GM18868 (cell line): Measurements from ENCODE around the gene CHD6.

Experiments used
- ATAC-seq: cut with Tn5 transposase; IDR thresholded peaks from one replicate; pipeline ENCODE4 v1.9.1; 2021; ENCODE audit warnings: mild to moderate bottlenecking, moderate library complexity; ENCODE audit not compliant: unreplicated experiment

CHD6 gene

GRCh38 chr20:41587523-41587922 is 30.7 kb downstream of the CHD6 start:
- ATAC-seq = peak; percentile 55

DNA sequence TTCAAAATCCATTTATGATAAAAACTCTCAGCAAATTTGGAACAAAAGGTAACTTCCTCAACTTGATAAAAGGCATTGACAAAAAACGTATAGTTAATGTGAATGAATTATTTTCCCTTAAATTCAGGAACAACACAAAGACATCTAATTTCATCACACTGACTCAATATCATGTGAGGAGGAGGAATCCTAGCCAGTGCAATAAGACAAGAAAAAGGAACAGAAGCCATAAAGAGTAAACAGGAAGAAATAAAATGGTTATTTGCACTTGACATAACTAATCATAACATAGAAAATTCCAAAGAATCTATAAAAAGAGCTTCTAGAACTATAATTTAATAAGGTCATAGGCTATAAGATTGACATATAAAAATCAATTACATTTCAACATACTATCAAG is 31.4 kb downstream of the CHD6 start:
- ATAC-seq = no peak

DNA sequence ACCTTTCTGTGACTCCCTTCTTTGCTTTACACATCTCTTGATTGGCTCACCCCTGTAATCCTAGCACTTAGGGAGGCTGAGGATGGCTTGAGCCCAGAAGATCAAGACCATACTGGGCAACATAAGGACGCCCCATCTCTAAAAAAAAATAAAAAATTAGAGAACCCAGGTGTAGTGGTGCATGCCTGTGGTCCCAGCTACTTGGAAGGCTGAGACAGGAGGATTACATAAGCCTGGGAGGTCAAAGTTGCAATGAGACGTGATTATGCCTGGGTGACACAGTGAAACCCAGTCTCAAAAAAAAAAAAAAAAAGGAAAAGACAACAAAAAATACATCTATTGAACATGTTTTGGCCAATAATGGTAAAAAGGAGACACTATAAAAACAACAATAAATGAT is 37.8 kb downstream of the CHD6 start:
- no peak for ATAC-seq

DNA sequence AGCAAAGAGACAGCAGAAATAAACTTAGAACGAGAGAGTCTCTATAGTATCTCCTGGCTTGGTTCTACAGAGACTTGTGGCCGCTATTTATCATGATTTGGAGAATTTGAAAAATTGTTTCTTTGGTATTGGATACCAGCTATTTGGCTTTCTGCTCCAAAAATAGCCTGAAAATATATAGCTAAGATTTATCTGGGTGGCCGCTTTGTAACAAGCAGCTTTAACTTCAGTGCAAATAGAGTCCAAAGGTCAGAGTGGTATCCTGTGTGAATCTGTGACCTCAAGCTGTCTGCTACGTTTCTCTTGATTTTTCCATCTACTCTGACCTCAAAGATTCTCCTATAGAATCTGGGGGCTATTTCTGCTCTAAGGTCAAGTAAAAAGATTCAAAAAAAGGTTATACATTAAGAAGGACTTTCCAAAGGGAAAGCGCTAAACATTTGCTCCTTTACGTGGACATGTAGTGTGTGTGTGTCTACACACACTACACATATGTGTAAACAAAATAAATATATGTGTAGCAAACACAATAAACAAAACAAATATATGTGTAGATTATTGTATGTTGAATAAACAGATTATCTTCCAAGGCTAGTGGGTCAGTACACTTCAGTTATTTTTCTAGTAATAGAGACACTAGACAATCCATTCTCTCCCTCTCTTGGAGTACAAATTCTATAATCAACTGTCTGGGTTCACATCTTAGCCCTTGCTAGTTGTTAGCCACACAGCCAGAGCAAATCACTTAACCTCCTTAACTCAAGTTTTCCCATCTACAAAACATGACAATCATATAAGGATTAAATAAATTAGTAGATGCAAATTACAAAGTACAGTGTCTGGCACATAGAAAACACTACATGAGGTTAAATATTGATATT is 40.8 kb downstream of the CHD6 start:
- ATAC-seq = no peak

DNA sequence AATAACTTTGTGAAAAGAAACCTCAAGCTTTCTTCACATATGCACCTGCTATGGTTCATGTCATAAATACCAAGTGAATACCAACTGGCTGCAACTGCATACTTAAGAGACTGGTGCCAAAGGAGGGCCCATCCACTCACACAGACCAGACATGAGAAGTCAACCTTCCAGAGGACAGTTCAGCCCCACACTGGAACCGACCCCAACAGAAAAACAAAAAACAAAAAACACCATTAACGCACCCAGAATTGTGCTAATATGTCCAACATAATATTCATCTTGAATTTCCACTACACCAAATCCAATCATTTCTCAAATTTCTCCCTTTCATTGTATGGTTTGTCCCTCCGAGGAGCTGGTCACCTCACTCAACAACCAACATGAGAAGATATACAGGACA is 42.8 kb downstream of the CHD6 start:
- ATAC-seq = no peak

DNA sequence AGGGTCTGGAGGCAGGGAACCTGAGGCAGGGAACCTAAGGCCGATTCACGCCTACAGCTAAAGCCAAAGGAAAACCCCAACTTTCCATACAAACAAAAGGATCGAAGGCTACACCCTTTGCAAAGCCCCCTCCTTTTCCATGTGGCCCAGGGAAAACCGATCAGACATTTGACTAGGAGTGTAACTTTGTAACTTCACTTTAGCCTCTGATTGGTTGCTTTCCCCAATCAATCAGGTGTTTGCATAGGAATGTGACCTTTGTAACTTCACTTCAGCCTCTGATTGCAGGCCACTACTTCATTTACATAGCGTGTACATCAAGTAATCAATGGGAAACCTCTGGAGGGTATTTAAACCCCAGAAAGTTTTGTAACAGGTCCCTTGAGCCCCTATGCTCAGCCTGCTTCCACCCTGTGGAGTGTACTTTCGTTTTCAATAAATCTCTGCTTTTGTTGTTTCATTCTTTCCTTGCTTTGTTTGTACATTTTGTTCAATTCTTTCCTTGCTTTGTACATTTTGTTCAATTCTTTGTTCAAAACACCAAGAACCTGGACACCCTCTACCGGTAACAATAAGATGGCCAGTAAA is 43.3 kb downstream of the CHD6 start:
- ATAC-seq = no peak

DNA sequence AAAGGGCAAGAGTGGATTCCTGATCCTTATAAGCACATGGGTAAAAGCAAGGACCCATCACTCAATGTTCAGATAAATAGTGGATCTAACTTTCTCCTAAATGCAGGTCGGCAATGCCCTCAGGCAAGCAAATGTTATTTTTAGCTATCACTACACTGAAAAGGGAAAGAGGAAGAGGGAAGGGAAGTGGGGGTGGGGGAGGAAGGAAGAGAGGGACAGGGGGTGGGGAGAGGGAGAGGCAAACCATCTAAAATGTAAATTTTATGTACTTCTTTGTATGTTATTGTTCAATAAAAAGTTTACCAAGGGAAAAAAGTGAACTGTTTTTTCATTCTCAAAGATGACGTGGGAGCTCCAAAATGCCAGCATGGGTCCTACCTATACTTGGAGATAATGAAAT is 44.2 kb downstream of the CHD6 start:
- ATAC-seq = no peak

GRCh38 chr20:41572010-41572572 is 46.1 kb downstream of the CHD6 start:
- no peak for ATAC-seq

GRCh38 chr20:41571006-41571405 is 47.2 kb downstream of the CHD6 start:
- ATAC-seq = no peak

GRCh38 chr20:41570557-41570956 is 47.6 kb downstream of the CHD6 start:
- no peak for ATAC-seq

DNA sequence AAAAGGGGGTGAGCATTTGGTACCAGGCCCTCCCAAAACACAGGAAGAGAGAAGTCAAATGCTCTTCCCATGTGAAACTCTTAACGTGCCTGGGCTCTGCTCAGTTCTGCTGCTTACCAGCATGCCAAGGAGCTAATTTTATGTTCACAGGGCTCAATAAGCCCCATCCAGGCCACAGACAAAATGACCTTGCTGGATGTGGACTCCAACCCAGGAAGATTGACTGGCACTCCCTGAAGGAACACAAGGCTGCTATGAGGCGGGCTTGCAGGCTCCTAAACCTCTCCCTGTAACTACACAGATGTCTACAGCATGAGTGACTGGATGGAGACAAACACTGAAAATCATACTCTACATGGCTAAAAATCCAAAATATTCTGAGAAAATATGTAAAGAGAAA is 50.6 kb downstream of the CHD6 start:
- no peak for ATAC-seq

- no peak for ATAC-seq
Observed at GRCh38 chr20:41566896-41567527, 51.2 kb downstream of the CHD6 start.

DNA sequence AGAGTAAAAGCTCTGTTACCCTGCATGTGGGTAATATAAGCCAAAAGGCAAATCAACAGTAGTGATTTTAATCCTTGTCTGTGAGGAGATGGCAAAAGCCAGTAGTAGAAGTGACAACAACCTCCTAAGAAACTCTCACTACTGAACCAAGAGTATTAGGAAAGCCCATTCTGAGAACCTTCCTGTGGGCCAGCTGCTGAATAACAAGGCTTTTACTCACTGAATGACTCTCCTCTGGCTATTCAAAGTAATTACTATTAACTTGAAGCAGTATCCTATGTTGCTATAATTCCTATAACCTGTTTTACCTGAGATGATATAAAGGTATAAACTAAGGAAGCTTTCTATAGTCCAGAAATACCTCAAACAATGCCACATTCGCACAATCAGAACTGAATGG is 55.1 kb downstream of the CHD6 start:
- ATAC-seq = no peak

- ATAC-seq = no peak
Observed at GRCh38 chr20:41560970-41561369, 57.2 kb downstream of the CHD6 start.

DNA sequence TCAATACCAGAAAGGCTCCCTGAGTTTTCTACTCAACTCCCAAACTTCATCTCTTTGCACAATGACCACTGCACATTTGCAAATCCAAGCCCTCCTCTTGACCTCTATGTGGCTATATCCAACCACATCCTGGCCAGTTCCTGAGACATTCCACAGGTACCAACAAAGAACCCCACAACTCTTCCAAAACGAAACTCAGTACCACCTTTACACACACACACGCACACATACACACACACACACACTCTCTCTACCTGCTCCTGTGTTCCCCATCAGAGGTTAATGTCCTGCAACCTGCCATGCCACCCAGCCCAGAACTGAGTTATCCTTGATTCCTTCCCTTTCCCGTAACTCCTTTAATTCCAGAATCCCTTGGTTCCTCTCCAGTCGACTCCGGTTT is 58.5 kb downstream of the CHD6 start:
- ATAC-seq = no peak

DNA sequence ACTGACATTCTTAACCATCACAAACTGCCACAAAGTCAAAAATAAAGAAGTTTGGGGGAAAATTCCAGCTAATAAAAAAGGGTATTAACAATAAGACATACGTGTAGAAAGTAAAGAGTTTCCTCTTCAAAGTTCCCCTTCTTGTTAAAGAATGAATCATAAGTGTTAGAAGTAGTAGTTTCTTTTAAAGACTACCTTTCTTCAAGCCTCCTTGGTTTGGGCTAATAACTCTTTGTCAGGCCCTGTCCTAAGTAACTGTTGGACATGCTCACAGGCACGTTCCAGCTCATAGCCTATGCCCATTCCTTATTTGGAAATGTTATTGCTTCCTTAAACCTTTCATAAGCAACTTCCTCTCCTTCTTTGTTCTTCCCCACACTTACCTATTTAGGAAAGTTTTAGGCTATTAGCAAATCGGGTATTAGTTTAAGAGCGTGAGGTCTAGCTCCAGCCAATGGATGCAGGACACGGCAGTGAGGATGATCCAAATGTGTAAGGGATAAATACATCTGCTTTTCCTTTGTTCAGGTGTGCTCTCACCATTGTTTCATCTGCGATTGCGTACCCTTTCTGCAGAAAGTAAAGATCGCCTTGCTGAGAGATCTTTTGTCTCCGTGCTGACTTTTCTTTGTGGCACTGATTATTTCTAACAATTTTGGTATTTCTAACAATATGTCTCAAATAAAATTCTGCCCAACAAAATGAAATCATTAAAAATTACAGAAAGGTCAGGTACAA is 64.9 kb downstream of the CHD6 start:
- no peak for ATAC-seq

DNA sequence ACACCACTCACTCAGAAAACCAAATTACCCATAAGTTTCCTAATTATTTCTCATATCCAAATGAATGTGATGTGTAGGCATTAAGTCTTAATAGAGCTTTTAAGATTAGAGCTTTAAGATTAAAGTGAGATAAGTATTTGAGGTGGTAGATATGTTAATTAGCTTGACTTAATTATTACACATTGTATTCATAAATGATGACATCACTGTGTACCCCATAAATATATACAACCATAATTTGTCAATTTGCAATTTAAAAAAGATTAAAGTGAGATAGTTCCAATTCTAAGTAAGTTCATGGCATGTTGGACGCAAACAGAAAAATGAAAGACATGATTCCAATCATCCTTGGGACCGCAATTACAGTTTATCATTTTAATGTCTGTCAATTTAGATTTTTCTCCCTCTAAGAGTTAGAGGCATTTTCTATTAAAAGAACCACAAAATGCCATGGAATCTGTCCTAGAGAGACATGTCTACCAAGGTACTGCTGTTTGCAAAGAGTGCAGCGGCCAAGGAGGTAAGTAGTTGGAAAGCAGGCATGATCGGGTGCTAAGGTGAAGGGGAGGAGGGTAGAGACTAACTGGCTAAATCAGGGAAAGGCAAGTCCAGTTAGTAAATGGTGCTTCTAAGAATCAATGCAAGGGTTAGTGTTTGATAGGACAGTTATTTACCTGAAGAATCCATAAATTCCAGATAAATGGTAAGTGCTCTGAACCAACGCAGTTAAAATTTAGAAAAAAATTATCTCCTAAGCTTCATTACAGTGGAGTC is 65.7 kb downstream of the CHD6 start:
- ATAC-seq = no peak

DNA sequence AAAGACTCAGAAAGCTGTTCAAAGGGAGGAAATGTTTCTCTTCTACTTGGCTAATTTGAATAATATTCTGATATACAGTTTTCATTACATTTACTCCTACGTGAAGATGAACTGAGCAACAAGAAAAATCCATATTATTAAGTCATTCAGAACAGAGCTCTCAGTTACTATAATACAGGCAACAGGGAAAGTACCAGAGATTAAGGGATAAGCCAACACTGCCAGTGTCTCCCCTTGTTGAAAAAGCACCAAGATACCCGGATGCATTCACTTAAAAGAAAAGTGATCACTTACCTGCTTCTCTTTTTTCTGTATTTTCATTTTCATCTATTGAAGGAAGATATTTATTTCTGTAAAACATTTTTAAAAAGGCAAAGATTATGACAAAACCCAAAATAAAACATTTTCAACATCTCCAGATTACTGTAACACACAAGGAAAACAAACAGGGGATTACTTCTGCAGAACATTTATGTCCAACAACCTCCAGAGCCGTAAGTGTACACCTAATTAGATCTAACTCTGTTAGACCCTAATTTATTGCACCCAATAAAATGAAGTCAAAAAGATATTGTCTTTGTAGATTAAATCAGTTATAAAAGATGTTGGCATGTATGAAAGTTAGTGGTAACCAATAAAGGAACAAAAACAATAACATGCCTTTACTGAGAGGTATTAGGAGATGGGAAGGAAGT is 67.0 kb downstream of the CHD6 start:
- peak; percentile 83 for ATAC-seq

DNA sequence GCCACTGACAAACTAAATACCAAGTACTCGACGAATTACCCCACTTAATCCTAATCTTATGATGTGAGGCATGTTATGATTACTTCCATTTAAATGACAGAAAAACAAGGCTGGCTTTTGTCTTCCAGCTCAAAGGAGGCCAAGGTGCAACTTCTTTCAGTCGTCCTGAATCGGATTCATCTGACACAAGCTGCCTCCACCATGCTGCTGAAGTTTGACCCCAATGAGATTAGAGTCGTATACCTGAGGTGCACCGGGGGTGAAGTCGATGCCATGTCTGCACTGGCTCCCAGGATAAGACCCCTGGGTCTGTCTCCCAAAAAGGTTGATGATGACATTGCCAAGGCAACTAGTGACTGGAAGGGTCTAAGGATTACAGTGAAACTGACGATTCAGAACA is 71.0 kb downstream of the CHD6 start:
- no peak for ATAC-seq

GRCh38 chr20:41546535-41546934 is 71.6 kb downstream of the CHD6 start:
- no peak for ATAC-seq
